HG03439 (cell line): ENCODE results near the gene CNGA1.
"Not testable (repeated sequence)": the region's sequence is repeated elsewhere in the genome, so short reads cannot be mapped to it uniquely, and the experiment has no call there.

ENCODE experiments used
- ATAC-seq: cut with Tn5 transposase; IDR thresholded peaks from one replicate; pipeline ENCODE4 v1.9.1; 2021; ENCODE audit warnings: mild to moderate bottlenecking, moderate library complexity; ENCODE audit not compliant: unreplicated experiment

Gene CNGA1

DNA sequence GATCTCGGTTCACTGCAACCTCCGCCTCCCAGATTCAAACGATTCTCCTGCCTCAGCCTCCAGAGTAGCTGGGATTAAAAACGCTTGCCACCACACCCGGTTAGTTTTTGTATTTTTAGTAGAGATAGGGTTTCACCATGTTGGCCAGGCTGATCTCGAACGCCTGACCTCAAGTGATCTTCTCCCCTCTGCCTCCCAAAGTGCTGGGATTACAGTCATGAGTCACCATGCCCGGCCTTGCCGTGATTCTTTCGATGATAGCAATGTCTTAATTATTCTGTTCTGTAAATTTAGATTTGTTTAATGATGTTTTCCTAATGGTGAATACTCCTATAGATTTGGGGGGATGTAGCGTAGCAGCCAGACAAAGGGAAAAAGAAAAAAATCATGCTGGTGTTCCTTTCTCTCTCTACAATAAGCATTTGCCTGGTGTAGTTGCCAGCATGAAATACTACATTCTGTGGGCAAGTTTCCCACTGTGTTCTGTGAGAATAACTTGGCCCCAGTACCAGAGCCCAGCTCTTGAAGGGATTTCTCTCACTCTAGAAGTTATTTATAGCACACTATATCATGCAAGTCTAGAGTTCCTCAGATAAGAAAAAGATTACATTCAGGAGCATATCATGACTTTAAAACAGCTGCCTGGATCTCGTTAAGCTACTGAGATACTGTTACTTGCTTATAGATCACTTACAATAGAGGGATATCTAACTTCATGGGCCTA, 15.5 kb upstream of the CNGA1 start:
- no peak for ATAC-seq

DNA sequence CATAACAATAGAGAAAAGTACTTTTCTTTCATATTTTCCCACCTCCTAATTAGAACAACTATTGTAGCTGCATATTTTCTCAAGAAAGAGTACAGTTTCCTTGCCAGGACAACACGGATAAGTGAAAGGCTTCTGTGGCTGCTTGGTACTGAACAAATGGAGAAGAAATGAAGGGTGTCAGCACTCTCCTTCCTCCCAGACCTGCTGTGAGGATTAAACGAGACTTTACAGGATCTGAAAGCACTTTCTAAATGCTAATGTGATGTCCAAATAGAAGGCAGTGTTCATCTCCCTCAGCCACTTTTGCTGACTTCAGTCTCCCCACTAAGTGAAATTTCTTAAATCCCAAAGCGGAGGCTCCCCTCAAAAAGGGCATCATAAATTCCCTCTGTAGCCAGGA, 14.0 kb upstream of the CNGA1 start:
- no peak for ATAC-seq

DNA sequence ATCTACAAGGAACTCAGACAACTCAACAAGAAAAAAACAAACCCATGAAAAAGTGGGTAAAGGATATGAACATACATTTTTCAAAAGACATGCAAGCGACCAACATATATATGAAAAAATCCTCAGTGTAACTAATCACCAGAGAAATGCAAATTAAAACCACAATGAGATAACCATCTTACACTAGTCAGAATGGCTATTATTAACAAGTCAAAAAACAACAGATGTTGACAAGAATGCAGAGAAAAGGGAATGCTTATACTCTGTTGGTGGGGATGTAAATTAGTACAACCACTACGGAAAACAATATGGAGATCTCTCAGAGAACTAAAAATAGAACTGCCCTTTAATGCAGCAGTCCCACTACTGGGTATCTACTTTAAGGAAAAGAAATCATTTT, 12.2 kb upstream of the CNGA1 start:
- peak; percentile 63 for ATAC-seq

DNA sequence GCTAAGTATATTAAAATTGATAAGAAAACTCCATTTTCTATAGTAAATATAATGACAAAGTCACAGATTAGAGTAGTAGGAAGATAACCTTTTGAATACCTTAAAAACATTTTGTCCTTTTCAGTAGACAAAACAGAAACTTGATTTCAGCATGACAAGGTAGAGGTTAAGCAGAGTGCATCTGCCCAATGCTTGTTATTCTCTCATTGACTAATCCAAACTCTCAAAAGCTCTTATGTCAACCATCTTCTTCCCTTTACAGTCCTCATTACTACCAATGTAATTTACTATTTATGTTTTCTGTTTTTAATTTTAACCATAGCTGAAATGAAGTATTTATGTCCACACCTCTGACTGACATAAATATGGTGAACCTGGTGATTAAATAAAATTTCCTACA, 11.2 kb upstream of the CNGA1 start:
- ATAC-seq, result peak; percentile 82

DNA sequence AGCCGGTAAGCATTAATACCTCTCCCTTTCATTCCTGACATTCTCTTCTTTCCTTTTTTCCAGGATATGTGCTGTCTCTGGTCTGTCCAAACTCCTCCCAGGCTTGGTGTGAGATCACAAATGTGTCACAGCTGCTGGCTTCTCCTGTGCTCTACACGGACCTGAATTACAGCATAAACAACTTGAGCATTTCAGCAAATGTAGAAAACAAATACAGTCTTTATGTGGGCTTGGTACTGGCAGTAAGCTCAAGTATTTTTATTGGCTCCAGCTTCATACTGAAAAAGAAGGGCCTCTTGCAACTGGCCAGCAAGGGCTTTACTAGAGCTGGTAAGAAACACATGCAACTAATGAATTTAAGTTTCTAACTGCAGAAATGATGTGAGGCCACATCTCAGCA, 8.5 kb upstream of the CNGA1 start:
- no peak for ATAC-seq

DNA sequence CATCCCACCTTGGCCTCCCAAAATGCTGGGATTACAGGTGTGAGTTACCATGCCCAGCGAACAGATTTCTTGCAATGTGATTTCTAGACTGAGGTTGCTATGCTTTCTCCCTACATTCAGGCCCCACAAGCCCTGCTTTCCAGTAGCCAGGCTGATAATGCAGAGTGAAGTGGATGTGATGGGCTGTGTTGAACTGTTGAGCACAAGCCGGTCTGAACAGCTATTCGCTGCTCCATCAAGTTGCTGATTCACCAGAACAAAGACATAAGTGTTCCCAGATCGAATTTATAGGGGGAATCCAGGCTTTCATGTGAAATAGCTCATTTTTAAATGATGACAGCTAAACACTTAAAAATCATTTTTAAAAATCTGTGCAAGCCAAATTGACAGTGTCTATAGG, 8.0 kb upstream of the CNGA1 start:
- no peak for ATAC-seq

DNA sequence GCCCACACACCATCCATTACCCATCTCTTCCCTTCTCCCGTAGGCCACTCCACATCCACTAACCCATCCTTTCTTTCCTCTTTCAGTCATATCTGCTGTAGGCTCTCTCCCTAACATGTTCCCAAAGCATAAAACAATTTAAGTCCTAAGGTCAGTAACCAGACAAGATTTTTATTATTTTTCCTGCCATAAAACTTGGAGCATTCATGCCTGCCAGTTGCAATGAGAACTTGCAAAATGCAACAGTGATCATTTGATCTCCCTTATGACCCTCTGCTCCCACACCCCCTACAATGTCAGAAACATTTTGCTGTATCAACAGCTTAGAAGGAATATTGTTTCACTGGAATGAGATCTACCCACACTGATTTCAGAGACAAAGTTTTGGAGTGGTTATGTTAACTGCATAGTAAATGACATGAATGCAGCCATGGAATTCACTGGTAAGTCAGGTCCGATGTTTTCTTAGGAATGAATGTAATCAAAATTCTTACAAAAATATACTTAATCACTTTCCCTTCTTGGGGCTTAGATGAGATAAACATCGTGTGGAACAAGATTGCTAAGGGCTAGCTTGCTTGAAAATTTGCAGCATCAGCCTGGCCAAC, 5.8 kb upstream of the CNGA1 start:
- ATAC-seq, result no peak

DNA sequence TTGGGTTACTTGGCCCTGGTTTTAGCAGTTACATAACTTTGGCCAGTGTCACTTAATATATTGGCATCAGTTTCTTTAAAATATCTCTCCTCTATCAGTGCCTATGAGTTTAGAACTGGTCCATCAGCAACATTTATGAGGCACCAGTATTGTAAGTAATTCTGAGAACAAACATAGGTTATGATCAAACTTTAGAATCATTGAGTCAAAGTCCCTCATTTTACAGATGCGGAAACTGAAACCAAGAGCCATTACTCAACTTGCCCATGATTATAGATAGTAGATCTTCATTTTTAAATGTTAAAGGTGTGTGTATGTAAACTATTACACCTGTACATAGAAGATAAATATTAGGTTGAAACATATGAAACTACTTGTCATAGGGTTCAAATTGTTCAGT, 4.6 kb upstream of the CNGA1 start:
- no peak for ATAC-seq

DNA sequence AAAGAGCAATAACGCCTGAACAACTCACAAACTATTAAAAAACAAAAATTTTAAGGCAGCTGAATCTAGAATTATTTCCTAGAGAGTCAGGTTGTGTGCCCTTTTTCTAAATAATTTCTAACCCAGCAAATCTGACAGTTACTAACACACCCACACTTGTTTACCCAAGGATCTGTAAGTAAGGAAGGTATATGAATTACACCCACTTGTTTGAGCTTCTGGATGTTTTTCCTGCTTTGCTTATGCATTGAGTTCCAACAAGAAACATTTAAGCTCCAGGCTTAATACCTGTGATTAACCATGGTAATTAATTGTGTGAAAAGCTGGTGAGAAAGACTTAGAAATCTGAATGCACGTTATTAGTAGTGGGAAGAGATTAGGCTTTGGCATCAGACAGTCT, 1.6 kb upstream of the CNGA1 start:
- no peak for ATAC-seq

DNA sequence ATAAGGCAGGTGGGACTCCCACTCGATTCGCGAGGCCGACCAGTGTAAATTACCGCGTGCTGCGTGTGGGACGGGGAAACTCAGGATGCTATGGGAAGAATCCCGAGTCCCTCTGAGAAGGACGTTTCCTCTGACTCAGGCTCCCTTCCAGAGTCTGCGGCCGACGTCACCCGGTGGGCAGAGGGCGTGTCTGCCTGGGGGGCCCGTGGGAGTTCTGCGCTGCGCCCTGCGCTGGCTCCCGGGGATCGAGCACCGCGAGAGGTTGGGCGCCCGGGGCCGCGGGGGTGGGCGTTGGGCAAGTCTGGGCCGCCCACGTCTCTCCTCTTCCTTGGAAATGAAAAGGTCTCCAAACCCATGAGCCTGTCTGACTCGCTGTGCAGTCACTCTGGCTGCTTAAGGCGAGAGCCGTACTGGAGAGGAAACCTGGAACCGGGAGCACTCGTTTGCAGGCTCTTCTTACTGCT, 659 bp upstream of the CNGA1 start:
- no peak for ATAC-seq

DNA sequence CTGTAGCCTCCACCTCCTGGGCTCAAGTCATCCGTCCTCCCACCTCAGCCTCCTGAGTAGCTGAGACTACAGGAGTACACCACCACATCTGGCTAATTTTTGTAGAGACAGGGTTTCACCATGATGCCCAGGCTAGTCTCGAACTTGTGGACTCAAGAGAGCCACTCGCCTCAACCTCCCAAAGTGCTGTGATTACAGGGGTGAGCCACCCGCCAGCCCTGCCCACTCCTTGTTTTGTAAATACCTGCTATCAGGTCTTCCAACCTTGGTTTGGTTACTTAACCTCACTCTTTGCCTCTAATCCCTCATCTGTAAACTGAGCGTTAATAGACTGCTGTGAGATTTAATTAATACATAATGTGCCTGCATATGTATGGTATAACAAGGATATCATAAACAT, 803 bp downstream of the CNGA1 start:
- ATAC-seq, result no peak

DNA sequence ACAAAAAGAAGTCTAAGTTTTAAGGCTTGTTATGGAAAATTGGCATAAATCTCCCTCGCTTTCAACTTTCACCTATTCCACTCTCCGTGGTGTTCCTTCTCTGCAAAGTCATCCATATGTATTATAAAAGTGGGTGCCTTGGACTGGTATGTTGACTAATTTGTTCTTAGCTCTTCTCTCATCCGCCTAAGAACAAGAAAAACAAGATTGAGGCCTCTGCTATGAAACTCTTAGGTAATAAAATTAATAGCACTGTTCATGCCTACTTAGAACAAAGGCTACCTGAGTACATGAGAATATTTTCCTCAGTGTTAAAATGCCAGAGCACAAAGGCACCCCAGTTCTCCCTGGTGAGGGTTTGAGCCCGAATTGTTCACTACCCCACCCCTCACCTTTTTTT, 1.3 kb downstream of the CNGA1 start:
- ATAC-seq, result no peak

DNA sequence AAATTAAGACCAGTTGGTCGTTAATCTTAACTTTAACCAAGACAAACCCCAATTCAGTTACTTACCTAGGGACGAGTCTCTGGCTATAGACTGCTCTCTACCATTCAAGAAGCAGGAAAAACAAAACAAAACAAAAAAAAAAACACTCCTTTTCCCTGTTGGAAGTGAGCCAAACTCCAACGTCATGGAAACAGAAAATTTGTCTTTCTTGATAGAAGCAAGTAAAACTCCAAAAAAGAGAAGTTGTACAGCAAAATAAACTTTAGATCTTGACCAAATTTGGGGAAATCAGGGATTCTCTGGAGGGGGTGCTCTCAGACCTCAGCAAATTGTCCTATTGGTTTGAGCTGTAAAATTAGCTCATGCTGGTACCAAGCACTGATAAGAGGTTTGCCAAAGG, 3.7 kb downstream of the CNGA1 start:
- ATAC-seq, result no peak

DNA sequence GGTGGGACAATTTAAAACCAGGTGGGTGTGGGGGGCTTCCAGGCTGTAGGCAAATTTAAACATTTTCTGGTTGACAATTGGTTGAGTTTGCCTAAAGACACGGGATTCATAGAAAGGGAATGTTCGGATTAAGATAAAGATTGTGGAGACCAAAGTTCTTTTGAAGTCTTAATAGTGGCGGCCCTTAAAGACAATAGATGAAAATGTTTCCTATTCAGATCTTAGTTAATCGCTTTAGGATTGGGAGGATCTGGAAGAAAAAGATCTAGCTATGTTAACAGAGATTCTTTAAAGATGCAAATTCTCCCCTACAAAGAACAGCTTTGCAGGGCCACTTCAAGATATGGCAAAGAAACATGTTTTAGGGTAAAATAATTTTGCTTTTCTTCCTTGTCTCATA, 4.8 kb downstream of the CNGA1 start:
- ATAC-seq, result no peak

DNA sequence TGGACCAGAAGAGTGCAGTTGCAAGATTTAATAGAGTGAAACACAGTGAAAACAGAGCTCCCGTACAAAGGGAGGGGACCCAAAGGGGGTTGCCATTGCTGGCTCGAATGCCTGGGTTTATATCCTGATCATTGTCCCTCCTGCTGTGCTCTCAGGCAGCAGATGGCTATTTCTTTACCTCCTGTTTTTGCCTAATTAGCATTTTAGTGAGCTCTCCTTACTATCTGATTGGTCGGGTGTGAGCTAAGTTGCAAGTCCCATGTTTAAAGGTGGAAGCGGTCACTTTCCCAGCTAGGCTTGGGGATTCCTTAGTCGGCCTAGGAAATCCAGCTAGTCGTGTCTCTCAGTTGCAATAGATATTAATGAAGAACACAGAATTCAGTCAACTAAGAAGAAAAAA, 5.6 kb downstream of the CNGA1 start:
- ATAC-seq, result not testable (repeated sequence)

DNA sequence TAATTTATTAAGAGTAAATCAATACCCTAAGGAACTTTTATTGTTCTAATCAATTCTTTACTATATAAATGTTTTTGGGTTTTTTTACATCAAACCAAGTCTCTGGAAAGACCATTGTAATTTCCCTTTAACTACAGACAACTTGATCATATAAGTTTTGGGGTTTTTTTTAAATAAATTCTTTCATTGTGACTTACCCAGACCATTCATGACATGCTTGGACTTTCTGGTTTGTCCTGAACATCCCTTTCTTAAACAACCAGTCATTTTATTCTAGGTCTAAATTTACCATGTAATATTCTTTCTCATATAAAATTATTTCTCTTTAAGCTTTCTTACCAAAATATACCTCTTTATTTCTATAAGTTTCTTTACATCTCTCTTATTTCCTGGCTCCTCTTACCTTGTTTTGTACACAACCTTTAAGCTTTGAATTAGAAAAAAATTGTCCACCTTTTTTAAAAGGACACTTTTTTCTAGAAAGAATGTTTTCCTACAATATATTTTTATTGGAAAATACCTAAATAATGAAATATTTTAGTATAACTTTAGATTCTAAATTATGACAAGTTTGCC, 8.4 kb downstream of the CNGA1 start:
- ATAC-seq, result no peak

DNA sequence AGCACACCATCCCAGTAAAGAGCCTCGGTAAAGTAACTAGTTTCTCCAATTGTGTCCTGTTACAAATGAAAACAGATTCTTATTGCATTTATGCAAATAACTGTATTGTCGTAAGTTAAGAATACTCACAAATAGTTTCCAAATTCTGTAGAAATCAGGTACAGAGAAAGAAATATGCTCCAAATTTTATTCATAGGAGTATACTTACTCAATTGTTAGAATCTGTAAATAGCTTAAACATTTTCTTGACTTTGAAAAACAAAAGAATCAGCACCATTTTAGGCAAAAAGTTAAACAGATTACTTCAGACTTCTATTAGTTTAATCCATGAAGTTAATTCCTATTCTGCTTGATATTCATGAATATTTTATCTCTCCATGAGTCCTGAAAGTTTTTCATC, 10.7 kb downstream of the CNGA1 start:
- ATAC-seq, result no peak

DNA sequence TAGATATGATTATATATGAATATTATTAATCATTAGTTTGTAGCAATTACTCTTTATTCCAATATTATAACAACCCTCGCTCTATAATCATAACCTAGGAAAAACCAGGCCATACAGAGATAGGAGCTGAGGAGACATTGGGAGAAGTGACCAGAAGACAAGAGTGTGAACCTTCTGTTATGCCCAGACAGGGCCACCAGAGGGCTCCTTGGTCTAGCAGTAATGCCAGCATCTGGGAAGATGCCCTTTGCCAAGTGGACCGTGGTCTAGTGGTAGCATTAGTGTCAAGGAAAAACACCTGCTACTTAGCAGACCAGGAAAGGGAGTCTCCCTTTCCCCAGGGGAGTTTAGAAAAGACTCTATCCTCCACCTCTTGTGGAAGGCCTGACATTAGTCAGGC, 12.9 kb downstream of the CNGA1 start:
- ATAC-seq, result not testable (repeated sequence)

DNA sequence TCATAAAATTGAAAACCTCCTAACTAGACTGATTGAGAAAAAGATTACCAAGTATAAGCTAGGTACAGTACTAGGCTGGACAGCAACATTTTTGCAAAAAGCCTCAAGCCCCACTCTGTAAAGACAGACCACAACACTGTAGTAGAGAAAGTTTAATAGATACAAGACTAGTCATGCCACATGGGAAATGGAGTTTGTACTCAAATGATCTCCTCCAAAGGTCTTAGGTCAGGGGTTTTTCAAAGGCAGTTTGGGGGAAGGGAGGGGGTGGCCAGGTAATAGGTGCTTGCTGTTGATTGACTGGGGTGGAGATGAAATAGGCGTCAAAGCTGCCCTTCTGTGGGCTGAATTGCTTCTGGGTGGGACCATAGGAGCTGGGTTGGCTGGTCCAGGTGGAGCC, 14.2 kb downstream of the CNGA1 start:
- no peak for ATAC-seq

DNA sequence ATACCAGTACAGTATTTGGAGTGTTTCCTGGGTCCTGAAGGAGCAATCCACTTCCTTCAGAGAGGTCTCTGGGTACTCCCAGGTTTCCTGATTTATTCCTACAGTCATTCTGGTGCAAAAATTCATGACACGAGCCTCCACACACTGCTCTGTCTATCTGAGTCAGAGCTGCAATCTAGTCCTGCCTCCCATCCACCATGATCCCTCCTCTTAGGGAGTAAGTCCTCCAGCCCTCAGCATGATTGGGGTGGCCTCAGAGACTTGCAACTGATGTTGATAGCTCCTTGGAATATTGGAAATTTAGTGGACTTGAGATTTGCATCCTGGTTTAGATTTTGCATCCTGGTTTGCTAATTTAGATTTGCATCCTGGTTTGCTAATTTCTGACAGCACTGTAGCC, 20.5 kb downstream of the CNGA1 start:
- no peak for ATAC-seq

DNA sequence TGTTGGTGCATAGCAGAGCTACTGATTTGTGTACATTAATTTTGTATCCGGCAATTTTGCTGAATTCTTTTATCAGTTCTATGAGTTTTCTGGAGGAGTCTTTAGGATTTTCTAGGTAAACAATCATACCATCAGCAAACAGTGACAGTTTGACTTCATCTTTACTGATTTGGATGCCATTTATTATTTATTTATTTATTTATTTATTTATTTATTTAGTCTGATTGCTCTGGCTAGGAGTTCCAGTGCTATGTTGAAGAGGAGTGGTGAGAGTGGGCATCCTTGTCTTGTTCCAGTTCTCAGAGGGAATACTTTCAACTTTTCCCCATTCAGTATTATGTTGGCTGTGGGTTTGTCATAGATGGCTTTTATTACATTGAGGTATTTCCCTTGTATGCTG, 24.0 kb downstream of the CNGA1 start:
- ATAC-seq, result not testable (repeated sequence)

DNA sequence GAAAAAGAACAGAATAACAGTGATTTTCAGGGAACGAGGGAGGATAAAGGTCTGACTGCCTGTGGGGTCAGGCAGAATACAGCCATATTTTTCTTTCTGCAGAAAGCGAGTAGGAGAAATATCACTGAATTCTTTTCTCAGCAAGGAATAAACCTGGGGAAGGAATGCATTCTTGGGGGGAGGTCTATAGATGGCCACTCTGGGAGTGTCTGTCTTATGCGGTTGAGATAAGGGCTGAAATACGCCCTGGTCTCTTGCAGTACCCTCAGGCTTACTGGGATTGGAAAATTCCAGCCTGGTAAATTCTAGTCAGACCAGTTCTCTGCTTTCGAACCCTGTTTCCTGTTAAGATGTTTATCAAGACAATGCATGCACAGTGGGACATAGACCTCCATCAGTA, 26.3 kb downstream of the CNGA1 start:
- no peak for ATAC-seq

DNA sequence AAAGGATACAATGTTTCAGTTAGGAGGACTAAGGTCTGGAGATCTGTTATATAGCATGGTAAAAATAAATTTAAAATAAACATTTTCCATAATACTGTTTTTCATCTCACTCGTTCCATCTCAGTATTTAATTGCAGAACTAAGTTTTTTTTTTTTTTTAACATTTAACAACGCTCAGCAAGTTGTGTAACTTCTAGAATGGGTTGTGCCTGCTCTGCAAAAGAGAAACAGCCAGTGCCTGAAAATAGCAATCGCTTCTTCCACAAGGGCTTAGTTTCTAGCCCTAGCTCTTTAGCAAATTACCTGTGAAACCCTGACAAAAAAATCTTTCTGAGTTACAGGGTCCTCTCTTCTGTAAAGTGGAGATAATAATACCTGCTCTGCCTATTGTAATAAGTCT, 41.9 kb downstream of the CNGA1 start:
- no peak for ATAC-seq
